COLO668 (cell line): Measurements from ENCODE around the gene CDH13.

Source experiments
- DNase-seq: peaks from one replicate; lab custom pipeline; 2025; ENCODE audit not compliant: unreplicated experiment; lab: John Stamatoyannopoulos, UW

The CDH13 gene

DNA sequence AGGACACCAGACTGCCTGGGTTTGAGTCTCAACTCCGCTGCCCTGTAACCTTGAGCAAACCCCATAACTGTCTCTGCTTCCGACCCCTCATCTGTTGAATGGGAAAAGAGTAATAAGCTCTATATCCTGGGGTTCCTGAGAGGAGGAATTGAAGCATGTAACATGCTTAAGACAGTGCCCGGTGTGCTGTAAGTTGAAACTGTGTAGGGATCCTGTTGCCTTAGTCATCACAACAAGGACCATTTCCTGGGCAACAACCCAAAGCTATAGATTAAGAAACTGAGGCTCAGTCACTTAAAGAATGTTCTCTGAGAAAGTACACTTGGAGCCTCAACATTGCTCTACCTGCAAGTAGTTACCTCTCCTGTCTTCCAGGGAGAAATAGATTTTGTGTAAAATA is 23.0 kb downstream of the CDH13 start:
- DNase-seq: no peak

GRCh38 chr16:82650804-82651203 is 24.0 kb downstream of the CDH13 start:
- DNase-seq: no peak

DNA sequence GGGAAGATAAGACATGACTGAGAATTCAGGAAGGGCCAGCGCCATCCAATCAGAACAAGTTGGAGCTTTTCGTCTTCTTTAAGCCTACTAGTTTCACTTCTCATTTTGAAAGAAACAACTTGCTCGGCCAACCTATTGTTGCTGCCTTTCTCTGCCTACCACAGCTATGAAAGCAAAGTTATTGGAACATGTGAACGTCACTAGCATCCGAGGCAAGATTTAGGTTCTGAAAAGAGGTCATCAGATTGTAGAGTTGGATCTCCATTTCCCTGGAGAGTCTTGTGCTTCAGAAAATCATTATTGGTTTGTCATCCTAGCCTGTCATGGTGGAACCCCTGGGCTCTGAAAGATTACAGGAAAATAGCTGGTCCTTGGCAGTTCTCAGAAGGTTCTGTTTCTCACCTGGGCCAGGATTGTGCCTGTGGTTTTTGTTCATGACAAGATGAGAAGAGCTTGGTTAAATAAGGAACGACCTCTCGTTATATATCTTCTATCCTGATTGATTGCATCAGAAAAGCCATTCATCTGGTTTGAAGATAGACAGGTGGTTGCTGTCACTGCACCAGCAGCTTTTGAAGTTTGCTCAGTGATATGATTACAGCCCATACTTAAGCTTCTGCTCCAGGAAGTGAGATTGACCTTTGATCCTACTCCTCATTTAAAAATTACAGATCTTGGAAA is 25.3 kb downstream of the CDH13 start:
- no peak for DNase-seq

DNA sequence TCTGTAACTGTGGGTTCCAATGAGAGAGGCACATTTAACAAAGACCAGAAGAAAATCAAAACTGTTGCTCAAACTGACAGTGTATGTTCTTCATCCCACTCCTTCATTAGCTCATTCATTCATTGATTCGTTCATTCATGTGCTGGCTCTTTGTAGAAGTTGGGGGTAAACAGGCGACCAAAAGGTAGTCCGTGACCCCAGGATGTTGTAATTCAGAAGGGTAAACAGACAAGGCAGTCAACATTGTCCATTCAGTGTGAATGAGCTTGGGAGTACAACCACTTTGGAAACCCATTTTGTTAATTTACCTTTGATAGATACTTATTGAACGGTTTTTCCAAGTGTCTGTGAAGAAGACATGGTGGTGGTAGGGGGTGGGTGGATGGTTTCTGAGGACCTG is 26.1 kb downstream of the CDH13 start:
- DNase-seq: no peak

DNA sequence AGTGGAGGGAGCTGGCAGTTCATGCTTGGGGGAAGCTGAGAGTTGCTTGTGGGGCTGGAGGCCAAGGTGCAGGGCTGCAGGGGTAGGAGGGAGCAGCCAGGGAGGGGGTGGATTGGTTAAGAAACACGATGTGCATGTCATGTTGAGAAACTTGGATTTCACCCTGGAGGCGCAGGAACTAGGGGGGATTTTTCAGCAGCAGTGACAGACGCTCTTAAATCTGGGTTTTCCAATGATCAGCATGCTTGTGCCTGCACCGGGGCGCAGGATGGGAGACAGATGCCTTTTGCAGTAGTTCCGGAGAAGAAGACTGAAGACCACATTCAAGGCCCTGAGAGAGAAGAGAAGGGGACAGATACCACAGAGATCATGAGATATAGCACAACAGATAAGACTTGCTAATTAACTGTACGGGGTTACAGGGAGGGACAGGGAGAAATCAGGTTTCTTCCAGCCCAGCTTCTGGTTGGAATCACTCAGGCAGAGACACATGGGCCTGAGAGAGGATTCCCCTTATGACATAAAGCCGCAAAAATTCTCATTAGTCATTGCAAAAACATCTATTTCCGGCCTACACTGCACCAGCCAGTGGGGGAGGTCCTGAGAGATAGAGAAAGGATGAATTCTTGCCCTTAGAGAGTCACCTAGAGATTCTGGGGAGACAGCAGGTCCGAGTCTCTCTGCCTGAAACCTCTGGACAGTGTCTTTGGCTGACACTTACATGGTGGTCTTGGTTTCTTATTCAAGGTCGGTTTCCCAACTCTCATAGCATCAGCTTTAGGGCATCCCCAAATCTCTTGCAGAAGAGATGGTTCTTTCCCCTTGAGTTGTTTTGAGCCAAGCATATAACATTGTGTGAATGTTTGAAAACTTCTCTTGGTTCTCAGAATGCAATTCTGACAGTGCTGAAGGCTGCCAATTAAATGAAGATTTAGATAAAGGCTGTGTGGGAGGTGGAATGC is 27.1 kb downstream of the CDH13 start:
- no peak for DNase-seq

- DNase-seq: no peak
Observed at GRCh38 chr16:82655072-82655714, 28.4 kb downstream of the CDH13 start.

DNA sequence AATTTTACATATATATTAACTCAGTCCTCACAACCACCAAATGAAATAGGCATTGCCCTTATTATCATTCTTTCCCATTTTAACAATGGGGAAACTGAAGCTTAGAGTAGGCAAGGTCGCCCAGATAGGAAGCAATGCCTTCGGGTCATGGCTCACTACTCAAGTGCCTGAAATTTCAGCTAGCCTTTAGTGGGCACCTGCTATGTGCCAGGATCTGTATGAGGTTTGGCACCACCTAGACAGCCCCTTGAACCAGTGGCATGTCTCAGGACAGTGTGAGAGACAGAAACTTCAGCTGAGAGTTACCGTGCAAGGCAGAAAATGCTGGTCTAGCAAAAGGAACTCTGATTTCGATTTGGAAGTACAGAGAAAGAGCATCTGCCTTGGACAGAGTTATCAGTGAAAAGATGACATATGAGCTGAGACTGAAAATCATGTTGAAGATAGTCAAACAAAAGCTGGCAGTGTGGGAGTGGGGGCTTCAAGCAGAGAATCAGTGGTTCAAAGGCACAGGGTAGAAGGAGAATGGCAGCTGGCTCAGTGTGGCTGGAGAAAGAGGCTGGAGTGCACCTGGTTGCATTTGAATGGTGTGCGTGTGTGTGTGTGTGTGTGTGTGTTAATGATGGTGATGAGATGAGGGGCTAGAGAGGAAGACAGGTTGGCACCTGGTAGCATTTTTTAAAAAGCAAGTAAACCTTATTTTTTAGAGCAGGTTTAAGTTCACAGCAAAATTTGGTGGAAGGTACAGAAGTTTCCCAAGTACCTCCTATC is 29.1 kb downstream of the CDH13 start:
- DNase-seq: peak; percentile 5

GRCh38 chr16:82657239-82657638 is 30.5 kb downstream of the CDH13 start:
- no peak for DNase-seq

- no peak for DNase-seq
Observed at GRCh38 chr16:82657786-82658185, 31.0 kb downstream of the CDH13 start.

- no peak for DNase-seq
Observed at GRCh38 chr16:82658796-82659195, 32.0 kb downstream of the CDH13 start.

DNA sequence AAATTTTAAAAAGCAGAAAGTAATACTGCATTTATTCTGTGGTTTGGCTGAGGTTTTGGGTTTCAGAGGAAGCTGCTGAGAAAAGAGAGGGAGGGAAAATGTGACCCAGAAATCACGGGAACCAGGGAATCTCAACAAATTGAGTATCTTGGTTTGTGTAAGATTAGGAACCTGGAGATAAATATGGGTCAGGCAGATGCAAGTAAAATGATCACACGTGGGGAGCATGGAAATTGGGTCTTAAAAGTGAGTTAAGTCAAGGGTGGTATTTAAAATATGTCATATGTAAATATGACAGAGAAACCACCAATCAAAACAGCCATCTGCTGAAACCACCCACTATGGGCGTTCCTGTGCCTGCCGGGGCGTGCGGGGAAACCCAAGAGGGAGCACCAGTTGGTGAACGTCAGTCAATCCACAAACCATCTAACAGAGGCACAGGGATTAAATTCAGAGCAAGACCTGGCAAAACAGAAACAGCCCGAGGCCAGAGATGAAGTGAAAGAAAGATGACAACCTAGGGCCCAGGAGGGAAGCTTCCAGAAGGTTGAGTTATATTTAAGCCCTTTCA is 33.4 kb downstream of the CDH13 start:
- no peak for DNase-seq

- DNase-seq: no peak
Observed at GRCh38 chr16:82660966-82661365, 34.2 kb downstream of the CDH13 start.

- DNase-seq: no peak
Observed at GRCh38 chr16:82664181-82664580, 37.4 kb downstream of the CDH13 start.

GRCh38 chr16:82665025-82665424 is 38.3 kb downstream of the CDH13 start:
- DNase-seq: no peak

GRCh38 chr16:82667437-82667836 is 40.7 kb downstream of the CDH13 start:
- DNase-seq: no peak

GRCh38 chr16:82668094-82668493 is 41.3 kb downstream of the CDH13 start:
- DNase-seq: no peak

GRCh38 chr16:82671741-82672140 is 45.0 kb downstream of the CDH13 start:
- DNase-seq: peak; percentile 5

DNA sequence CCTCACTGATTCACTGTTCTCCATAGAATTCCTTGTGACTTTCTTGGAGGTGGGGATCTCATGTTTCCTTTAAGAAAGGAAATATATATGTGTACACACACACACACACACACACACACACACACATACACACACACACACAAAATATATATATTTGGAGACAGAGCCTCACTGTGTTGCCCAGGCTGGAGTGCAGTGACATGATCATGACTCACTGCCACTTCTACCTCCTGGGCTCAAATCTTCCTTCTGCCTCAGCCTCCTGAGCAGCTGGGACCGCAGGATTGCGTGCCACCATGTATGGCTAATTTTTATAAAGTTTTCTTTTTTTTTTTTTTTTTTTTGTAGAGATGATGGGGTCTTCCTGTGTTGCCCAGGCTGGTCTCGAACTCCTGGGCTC is 45.9 kb downstream of the CDH13 start:
- DNase-seq: no peak

DNA sequence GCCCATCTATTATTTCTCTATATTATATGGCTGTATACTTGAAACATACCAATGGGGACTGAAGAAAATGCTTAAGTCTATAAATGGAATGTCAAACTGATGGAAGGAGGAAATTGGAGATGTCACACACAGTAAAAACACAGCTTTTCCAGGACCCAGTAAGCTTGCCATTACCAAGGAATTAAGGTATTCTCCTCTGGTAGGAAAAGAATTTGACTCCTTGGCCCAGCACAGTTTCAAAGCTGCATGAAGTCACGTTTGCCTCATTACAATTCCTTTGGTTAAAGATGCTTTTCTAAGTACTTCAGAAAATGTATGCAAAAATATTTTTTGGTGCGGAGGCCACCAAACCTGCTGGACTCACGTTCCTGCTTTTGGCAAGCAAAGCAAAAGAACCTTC is 48.5 kb downstream of the CDH13 start:
- DNase-seq: no peak

GRCh38 chr16:82681592-82681991 is 54.8 kb downstream of the CDH13 start:
- DNase-seq: peak; percentile 46

DNA sequence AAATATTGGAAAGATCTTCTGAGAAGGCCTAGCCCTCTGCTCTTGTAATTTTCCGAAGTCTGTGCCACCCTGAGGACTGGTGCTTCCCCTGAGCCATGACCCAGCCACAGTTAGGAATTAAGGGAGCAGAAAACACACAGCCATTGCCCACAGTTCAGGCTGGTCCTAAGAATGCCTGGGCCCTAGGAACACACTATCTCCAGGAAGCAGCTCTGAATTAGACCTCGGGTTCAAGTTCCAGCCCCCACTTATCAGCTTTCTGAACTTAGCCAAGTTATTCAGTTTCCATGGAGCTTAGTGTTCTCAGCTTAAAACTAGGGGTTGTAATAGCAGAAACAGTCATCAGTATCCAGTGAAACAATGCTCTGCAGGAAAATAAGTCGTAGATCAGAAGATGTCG is 56.0 kb downstream of the CDH13 start:
- DNase-seq: no peak
